Thyroid gland (tissue), 4 donors: Measurements from ENCODE around the gene CXorf58.

Experiments used
- POLR2A ChIP-seq, 2 donors: fragments of 450-650 bp; IDR thresholded peaks; one replicate each; pipeline ENCODE4 v1.6.1; 2017; ENCODE audit warnings: antibody characterized with exemption in 2 of 2, mild to moderate bottlenecking in 2 of 2, moderate library complexity in 1 of 2
- TF ChIP-seq, protein P1 (sequence below), 6 experiments: fragments of 200-600 bp in 3 of 6; fragments of 450-650 bp in 3 of 6; sonication (generic) in 3 of 6; IDR thresholded peaks; one replicate each; pipeline ENCODE4 v1.5.1; 2016 to 2019; ENCODE audit warnings: antibody characterized with exemption in 6 of 6, mild to moderate bottlenecking in 2 of 6, inconsistent platforms in 1 of 6, moderate library complexity in 1 of 6

DNA sequence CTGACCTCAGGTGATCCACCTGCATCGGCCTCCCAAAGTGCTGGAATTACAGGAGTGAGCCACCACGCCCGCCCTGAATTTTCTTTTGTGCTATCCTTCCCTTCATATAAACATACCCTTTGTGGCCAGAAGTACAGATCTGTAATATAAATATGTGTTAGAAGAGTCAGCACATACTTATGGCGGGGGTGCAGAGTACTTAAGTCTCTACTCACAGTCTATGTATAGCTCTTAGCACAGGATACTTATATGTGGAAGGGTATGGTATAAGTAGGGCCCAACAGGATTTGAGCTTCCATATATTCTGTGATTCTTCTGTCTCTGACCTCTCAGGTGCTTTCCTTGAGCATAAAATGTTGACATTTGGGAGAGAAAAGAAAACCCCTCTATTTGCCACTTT lies 18.2 kb downstream of the CXorf58 start:
- TF ChIP-seq, protein P1, sequence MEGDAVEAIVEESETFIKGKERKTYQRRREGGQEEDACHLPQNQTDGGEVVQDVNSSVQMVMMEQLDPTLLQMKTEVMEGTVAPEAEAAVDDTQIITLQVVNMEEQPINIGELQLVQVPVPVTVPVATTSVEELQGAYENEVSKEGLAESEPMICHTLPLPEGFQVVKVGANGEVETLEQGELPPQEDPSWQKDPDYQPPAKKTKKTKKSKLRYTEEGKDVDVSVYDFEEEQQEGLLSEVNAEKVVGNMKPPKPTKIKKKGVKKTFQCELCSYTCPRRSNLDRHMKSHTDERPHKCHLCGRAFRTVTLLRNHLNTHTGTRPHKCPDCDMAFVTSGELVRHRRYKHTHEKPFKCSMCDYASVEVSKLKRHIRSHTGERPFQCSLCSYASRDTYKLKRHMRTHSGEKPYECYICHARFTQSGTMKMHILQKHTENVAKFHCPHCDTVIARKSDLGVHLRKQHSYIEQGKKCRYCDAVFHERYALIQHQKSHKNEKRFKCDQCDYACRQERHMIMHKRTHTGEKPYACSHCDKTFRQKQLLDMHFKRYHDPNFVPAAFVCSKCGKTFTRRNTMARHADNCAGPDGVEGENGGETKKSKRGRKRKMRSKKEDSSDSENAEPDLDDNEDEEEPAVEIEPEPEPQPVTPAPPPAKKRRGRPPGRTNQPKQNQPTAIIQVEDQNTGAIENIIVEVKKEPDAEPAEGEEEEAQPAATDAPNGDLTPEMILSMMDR (IDR thresholded peaks at IDR 0.05): no peak
- TF ChIP-seq POLR2A (IDR thresholded peaks at IDR 0.05): no peak
